T-helper 22 cell (primary cell): ENCODE data around the gene E2F8.
"Not testable (repeated sequence)": the region's sequence is repeated elsewhere in the genome, so short reads cannot be mapped to it uniquely, and the experiment has no call there.

ENCODE experiments used
- DNase-seq: peaks from one replicate; pipeline ENCODE4 v3.0.0-alpha.2; 2020; ENCODE audit warnings: low read depth

Gene E2F8, protein sequence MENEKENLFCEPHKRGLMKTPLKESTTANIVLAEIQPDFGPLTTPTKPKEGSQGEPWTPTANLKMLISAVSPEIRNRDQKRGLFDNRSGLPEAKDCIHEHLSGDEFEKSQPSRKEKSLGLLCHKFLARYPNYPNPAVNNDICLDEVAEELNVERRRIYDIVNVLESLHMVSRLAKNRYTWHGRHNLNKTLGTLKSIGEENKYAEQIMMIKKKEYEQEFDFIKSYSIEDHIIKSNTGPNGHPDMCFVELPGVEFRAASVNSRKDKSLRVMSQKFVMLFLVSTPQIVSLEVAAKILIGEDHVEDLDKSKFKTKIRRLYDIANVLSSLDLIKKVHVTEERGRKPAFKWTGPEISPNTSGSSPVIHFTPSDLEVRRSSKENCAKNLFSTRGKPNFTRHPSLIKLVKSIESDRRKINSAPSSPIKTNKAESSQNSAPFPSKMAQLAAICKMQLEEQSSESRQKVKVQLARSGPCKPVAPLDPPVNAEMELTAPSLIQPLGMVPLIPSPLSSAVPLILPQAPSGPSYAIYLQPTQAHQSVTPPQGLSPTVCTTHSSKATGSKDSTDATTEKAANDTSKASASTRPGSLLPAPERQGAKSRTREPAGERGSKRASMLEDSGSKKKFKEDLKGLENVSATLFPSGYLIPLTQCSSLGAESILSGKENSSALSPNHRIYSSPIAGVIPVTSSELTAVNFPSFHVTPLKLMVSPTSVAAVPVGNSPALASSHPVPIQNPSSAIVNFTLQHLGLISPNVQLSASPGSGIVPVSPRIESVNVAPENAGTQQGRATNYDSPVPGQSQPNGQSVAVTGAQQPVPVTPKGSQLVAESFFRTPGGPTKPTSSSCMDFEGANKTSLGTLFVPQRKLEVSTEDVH

DNA sequence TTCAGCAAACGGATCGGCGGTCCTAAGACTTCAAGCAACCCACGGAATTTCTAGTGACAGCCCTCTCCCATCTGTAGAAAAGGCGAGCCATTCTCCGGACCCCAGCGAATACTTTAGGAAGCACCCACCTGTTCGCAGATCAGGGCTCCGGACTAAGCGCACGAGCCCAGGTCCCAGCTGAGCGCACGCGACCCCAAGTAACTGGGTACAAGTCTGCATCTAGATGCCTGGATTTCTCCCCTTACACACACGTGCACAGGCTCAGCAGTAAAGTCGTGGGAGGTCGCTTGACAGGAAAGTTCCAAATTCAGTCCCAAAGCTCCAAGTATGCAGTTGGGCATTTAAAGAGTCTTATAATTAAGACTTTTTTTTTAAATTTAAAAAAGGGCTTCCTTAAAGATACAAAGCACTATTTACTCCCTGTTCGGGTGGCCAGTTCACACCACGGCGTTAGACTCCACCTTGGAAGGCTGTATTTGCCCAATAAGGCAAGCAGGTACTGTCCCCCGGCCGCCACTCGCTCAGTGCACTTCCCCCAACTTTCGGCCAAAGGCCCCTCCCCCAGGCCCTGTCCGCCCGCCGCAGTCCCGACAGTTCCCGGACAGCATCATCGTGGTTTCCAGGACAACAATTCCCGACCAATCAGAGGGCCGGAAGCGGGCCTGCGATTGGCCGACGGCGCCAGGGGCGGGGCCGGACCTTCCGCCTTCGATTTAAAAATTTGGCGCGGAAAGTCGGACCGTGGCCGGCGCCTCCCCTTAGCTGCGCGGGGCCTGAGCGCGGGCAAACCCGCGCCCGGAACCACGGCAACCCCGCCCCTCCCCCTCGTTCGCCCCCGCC is at the start of gene E2F8:
E2F8 (minus strand) TSS at position 526 of the 840 bp plus-strand sequence. CDS start 824 bp downstream, outside the sequence.
- peak; percentile 68 for DNase-seq

DNA sequence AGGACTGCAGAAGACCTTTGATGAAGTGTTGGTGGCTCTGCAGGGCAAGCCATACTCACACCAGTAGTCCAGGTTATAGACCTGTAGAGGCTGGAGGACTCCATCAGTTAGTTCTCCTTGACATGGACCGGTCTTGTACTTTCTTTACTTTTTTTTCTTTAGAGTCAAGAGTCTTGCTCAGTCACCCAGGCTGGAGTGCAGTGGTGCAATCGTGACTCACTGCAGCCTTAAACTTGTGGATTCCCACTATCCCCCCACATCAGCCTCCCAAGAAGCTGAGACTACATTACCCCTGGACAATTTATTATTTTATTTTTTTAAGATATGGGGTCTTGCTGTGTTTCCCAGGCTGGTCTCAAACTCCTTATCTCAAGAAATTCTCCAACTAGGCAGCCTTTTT is 49.6 kb upstream of the E2F8 start:
- DNase-seq: no peak

DNA sequence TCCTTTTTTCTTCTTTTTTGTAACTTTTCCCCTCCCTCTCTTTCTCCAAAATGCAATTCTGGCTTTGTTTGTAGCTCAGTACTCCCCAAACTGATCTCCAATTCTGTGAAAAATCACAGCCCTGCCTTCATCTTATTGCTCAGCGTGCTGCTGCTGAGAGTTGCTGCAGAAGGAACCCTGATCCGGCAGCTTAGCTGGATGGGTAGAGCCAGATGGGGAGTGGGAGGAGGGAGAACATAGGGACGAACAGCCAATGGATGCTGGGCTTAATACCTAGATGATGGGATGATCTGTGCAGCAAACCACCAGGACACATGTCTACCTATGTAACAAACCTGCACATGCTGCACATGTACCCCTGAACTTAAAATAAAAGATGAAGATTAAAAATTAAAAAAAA is 47.5 kb upstream of the E2F8 start:
- no peak for DNase-seq

DNA sequence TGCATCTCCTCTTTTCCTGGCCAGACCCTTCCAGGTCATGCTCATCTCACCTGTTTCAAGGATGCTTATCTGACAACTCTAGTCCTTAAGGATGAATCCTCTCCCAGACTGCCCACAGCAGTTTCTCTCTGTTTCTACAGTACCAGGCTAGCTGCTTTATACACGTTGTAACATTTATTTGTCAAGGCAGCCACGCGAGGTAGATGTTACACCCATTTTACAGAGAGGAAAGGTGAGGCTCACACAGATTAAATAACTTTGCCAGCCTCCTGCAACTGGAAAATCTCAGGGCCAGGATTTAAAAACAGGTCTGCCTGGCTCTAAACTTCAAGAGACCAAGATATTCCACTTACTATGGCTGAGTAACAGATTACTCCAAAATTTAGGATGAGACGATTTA is 45.7 kb upstream of the E2F8 start:
- DNase-seq: no peak

DNA sequence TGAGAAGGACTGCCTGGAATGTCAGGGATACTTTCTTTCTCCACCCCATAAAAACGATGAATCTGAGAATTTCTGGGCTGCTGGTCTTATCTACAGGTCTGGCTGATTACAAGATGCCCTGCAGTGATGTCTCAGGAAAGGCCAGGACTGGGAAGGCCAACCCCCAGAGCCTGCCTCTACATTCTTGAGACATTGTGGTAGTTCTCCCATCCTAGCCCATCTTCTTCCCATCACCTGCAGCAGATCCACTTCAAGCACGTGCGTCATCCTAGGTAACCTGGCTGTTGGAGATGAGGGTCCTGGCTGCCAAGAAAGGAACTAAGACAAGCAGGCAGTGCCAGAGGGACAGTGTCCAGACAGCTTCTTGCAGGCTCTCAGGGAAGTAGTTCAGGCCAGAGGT is 44.1 kb upstream of the E2F8 start:
- DNase-seq: no peak

DNA sequence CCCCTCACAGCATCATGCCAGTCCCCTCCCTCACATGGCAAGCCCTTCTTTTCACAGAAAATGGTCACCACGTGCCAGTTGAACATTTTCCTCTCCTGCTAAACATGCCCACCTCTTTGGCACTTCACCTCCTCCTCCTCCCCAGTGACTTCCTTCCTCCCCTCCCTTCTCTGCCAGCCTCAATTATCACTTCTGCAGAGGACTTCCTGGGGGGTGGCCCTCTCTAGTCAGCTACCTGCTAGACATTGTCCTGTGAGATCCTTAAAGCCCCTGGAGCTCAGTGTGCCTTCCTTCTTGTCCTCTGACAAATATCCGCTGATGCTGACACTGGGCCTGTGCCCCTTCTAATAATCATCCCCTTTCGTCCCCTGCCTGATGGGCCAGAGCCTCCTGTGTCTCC is 43.2 kb upstream of the E2F8 start:
- DNase-seq: no peak

DNA sequence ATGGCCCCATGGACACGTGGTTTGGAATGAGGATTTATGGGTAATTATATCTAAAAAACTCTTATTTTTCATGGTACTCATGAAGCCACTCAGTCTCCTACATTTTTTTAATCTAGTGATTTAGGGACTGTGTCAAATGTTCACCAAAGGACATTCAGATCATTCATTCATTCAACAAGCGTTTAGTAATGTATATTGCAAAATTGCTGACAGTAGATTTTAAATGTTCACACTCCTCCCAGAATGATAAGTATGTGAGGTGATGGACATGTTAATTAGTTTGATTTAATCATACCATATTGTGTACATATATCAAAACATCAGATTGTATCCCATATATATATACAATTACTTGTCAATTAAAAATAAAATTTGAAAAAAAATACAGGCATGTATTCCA is 40.8 kb upstream of the E2F8 start:
- no peak for DNase-seq

DNA sequence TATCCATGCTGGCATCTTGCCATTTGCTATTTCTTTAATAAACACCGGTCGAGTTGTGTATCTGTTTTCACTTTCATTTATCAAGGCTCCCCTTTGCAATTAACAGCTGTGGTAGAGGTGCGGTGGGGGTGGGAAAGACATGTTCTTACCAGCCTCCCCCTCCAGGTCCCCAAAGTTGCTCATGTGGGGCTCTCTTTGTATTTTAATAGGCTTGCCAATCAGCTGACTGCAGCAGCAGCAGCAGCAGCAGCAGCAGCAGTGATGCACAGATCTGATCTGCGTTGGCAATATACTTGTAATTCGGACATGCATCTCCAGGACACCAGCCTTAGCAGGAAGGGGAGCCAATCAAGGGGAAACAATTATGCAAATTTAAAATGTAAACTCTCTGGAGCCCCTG is 40.3 kb upstream of the E2F8 start:
- no peak for DNase-seq

DNA sequence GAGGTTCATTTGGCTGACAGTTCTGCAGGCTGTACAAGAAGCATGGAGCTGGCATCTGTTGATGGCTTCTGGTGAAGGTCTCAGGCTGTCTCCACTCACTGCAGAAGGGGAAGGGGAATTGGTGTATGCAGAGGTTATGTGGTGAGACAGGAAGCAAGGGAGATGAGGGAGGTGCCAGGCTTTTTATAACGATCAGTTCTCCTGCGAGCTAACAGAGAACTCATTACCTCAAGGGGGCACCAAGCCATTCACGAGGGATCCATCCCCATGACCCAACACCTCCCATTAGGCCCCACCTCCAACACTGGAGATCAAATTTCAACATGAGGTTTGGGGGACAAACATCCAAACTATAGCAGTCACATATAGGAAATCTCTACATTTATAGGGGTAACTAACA is 38.7 kb upstream of the E2F8 start:
- DNase-seq: no peak

DNA sequence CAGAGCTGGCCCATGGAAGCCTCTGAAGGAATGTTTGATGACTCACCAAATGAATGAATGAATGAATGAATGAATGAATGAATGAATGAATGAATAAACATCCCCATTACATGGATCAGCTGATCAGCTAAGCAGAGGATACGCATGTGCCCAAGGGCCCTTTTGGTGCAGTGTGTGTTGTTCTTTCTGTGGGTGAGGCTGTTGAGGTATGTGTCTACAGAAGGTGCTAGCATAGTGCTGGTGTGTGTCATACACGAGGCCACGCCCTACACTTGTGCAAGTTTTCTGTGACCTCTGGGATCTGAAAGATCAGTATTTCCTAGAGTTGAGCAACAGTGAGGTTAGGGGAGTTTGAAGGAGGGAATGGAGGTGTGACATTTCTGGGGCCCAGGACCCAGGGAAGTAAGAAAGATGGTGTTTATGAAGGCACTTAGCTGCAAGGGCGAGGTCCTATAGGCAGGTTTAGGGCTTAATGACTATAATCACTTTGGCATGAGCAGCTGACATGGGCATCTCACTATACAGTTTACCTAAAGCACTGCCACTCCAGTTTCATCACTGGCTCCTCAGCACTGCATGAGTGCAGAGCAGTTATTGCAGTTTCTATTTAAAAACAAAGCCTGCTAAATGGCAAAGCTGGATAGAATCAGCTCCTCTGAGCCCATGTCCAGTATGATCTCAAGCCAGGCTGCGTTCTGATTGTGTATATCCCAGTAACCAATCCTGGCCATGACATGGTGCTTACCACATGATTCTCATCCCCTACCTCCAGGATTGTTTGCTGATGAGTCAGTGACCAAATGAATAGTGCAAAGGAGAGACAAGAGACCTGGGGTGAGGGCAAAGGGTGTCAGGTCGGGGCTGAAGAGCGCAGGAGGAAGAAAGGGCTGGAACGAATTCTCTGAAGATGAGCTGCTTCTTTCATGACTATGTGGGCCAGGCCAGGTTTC is 36.4 kb upstream of the E2F8 start:
- no peak for DNase-seq

DNA sequence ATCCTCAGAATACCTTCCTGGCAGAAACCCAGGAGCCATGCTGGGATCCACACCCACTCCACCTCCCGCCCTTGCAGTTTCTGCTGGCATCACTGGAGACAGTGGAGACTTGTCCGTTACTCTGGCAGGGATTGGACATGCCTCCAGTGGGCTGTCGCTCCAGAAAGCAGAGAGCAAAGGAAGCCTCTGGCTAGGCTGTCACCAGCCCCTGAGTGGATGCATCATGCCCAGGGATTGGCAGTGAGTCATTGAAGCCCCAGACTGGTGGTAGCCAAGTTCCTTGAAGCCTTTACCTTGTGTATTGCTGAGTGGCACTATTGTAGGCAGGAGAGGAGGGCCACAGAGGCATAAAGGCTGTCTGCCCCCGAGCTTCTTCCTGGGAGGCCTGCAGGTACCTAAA is 34.8 kb upstream of the E2F8 start:
- no peak for DNase-seq

DNA sequence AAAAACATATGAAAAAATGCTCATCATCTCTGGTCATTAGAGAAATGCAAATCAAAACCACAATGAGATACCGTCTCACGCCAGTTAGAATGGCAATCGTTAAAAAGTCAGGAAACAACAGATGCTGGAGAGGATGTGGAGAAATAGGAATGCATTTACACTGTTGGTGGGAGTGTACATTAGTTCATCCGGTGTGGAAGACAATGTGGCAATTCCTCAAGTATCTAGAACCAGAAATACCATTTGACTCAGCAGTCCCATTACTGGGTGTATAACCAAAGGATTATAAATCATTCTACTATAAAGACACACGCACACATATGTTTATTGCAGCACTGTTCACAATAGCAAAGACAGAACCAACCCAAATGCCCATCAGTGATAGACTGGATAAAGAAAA is 32.5 kb upstream of the E2F8 start:
- not testable (repeated sequence) for DNase-seq

DNA sequence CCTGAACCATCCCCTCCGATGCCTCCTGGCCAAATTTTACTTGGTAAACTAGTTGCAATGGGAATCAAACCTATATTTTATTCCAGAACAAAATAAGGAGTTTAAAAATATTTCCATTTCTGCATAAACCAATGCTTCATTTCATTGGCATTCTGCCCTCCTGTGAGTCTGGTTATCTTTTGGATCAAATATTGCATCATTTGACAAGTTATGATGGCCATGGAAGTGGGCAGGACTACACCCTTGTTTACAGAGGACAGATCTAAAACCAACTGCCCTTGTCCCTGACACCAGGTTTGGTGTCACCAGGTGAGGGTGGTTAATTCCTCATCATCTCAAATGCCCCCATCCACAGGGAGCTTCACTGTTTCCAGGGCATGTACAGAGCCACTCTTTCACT is 28.2 kb upstream of the E2F8 start:
- no peak for DNase-seq

DNA sequence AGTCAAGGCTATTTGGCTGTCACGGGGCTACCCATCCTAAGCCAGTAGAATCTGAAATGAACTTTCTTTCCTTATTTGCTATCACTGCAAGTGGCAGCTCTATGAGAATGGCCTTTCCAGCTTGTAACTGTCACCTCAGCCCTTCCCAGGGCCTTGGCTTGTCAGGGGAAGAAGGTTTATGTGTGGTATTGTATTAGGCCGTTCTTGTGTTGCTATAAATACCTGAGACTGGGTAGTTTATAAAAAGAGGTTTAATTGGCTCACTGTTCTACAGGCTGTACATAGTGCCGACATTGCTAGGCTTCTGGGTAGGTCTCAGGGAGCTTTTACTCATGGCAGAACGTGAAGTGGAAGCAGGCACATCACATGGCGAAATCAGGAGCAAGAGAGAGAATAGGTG is 26.8 kb upstream of the E2F8 start:
- no peak for DNase-seq

DNA sequence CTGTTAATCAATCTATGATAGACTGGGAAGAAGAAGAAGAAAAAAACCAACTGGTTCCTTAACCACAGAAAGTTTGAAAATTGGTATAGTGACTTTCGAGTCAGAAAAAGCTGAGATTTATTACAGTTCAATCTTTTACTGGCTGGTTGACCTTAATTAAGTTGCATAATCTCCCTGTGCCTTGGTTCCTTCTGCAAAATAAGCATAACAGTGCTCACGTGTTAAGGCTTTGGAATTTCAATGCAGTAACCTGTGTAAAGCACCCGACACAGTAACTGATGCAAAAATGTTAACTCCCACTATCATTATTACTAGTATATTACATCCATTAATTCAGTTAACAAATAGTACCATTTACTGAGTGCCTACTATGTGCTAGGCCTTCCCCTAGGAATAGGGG is 22.6 kb upstream of the E2F8 start:
- DNase-seq: no peak

DNA sequence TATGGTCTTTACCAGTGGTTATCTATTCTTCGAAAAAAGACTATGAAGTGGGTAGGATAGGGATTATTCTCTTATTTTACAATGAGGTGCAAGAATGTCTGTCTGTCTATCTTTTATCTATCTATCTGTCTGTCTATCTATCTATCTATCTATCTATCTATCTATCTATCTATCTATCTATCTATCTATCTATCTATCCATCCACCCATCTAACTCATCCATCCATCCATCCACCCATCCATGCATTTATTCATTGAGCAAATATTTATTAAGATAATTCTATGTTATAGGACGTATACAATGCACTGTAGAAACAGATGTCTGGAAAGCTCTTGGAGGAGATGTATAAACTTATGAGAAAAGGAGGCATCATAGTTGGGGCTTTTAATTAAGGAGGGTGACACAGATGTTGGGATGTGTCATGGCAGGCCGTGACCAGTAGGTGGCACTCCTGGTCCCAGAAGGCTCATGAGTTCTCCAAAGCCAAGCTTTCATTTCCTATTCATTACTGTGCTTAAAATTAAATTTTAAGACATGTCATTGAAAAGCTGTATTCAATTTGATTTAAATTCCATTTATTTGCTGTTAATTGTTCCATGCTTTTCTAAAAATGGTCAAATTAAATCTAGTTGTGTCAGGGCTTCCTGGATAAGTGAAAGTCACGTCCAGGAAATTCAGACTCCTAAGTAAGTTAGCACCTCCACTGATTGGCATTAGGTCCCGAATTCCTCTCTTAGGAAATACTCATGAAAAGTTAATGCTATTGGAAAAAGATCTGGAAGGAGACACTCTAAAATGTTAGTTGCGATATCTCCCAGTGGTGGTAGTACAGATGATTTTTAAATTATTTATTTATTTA is 19.0 kb upstream of the E2F8 start:
- DNase-seq: no peak

DNA sequence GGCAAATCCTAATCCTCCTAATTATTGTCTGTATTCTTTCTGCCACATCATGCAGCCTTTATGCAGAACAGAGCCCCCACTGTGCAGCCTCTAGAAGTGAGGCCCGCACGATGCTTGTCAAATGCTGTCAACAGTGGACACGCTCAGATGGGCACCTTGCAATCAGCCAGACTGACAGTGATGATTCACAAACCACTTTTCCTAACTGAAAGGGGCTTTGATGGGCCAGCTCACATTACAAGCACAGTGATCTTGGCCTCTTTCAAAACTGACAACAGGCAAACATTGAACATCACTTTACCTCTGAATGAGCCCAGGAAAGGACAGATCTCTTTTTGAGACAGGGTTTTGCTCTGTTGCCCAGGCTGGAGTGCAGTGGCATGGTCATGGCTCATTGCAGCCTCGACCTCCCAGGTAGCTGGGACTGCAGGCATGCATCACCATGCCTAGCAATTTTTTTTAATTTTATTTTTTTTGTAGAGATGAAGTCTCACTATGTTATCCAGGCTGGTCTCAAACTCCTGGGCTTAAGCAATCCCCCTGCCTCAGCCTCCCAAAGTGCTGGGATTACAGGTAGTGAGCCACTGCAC is 18.0 kb upstream of the E2F8 start:
- DNase-seq: no peak

DNA sequence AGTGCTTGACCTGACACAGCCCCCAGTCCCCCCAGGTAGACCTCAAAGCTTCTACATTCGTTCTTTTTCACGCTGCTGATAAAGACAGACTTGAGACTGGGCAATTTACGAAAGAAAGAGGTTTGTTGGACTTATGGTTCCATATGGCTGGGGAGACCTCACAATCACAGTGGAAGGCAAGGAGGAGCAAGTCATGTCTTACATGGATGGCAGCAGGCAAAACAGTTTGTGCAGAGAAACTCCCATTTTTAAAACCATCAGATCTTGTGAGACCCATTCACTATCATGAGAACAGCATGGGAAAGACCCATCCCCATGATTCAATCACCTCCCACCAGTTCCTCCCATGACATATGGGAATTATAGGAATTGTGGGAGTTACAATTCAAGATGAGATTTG is 13.7 kb upstream of the E2F8 start:
- DNase-seq: not testable (repeated sequence)

DNA sequence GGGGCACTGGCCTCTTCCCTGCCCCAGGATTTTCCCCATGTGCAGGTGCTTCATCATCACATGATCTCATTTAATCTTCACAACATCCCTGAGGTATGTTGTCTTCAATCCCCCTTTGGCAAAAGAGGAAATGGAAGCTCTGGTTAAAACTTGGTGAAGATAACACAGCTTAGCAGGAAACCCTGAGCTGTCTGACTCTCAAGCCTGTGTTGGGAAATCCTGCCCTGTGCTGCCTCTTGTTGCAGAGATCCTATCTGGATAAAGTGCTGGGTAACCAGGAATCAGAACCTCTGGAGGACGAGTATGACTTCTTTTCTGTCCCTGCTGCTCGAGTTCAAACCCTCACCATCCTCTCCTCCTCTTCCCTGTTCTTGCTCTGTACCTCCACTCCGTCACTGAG is 13.1 kb upstream of the E2F8 start:
- no peak for DNase-seq

DNA sequence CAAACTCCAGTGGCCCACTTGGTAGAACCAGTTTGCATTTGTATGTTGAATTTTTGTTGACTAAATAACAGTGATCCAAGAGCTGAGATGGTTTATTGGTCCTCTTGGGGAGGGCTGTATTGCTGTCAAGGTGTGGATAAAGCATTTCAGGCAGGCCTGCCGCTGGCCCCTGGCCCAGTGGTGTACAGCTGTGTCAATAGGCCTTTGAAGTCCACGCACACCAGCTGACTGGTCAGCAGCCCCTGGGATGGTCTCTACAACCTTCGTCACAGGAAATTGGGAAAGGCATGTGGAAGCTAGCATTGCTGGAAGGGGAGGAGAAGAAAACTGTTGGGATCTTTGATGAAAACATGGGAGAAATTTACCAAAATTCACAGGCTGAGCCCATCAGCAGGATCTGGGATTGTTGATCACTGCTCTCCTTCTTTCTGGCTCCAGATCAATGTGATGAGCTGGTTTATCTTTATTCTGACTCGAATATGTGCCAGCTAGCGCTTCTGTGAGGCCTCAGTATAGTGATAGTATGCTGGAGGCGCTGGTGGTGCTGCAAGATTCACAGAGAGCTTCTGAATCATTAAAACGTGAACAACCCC is 12.5 kb upstream of the E2F8 start:
- no peak for DNase-seq
